ENCODE measurements around the gene DCAF11.

DCAF11 gene

GRCh38 chr14:24165785-24166184 is 51.2 kb downstream of the DCAF11 start:
- DNase-seq = no peak

GRCh38 chr14:24167469-24168114 is 53.0 kb downstream of the DCAF11 start:
- no peak for DNase-seq

GRCh38 chr14:24171422-24172260 is 57.1 kb downstream of the DCAF11 start, which contains the start of gene REC8:
REC8 (plus strand) TSS chr14:24172080; CDS start chr14:24172553, 473 bp downstream.
- no peak for DNase-seq

- no peak for DNase-seq
Observed at GRCh38 chr14:24172261-24172860, 57.8 kb downstream of the DCAF11 start.

- DNase-seq = no peak
Observed at GRCh38 chr14:24172871-24173281, 58.3 kb downstream of the DCAF11 start.

Measured in SIG-M5 (cell line).